Activated CD8-positive, alpha-beta T cell treated with anti-CD3 and anti-CD28 coated beads for 36 hours (primary cell): ENCODE results near the gene MTFP1. TPM values are rescaled to one million over a fixed set of nuclear protein-coding genes. Genes with fewer than 3 reads are reported as not detected.

ENCODE experiments used
- ATAC-seq: fragments of 200-7000 bp; cut with Tn5 transposase; one replicate; pipeline ENCODE4 v1.10.0; 2021; ENCODE audit warnings: mild to moderate bottlenecking, moderate library complexity
- CTCF ChIA-PET: fragments of 350-600 bp; sonication (Branson Sonifier 250); formaldehyde crosslinking; loops from one replicate; lab custom pipeline; 2021; ENCODE audit warnings: antibody characterized with exemption; lab: Charles Lee
- POLR2A ChIA-PET: fragments of 350-600 bp; sonication (Branson Sonifier 250); formaldehyde crosslinking; loops from one replicate; lab custom pipeline; 2021; ENCODE audit warnings: antibody characterized with exemption; lab: Charles Lee
- DNase-seq: peaks from one replicate; pipeline ENCODE4 v3.0.0-alpha.2; 2020
- H3K27ac Mint-ChIP-seq: one replicate; pipeline ENCODE4 v1.8.0; 2021; ENCODE audit warnings: mild to moderate bottlenecking, mixed read lengths
- H3K27me3 Mint-ChIP-seq: one replicate; pipeline ENCODE4 v1.8.0; 2021; ENCODE audit warnings: mixed read lengths
- H3K36me3 Mint-ChIP-seq: one replicate; pipeline ENCODE4 v1.8.0; 2021; ENCODE audit warnings: low read depth, mixed read lengths
- H3K4me1 Mint-ChIP-seq: one replicate; pipeline ENCODE4 v1.8.0; 2021; ENCODE audit warnings: low read depth, mixed read lengths
- H3K4me3 Mint-ChIP-seq: one replicate; pipeline ENCODE4 v1.8.0; 2021; ENCODE audit warnings: mild to moderate bottlenecking, moderate library complexity, mixed read lengths
- H3K9me3 Mint-ChIP-seq: one replicate; pipeline ENCODE4 v1.8.0; 2021; ENCODE audit warnings: mixed read lengths
- intact Hi-C: fragments of 100-400 bp; cut with micrococcal nuclease; formaldehyde crosslinking; loops from one replicate; pipeline ENCODE4 v1.10.0; 2022
- total RNA-seq, 2 experiments: library from RNA; stranded (reverse); gene quantifications; one replicate each; pipeline ENCODE4 v1.2.3, GENCODE V29; 2021
- TF ChIP-seq, protein P1 (sequence below): fragments of 200-600 bp; IDR thresholded peaks from one replicate; pipeline ENCODE4 v1.8.0; 2022; ENCODE audit warnings: antibody characterized with exemption, mild to moderate bottlenecking

MTFP1 gene
- total RNA-seq, 2 experiments from 2014 or later = 89.8 to 93.8 TPM

DNA sequence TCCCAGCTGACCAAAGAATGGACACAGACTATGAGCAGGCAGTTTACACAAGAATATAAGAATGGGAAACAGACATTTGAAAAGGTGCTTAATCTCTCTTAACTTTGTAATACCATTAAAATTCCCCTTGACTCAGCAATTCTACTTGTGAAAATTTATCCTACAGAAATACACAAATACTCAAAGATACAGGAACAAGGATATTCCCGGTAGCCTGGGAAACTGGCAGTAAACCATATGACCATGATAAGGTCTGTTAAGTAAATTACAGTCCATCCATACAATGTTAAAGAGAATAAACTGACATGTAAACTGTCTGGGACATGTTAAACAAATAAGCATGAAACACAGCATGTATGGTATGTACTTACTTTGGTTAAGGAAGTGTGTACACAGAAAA, 8.7 kb upstream of the MTFP1 start:
- intact Hi-C loops = no loop called here
- H3K4me1 Mint-ChIP-seq = peaks cover 51% of the 10 kb centered on the region
- DNase-seq (no peak), ATAC-seq (no peak)
- POLR2A ChIA-PET = interaction anchor here (1.2 kb wide), 1 partner anchor 25 kb away, joined by 3 read pairs; no protein-coding TSS in a partner anchor
- CTCF ChIA-PET = no interaction called here
- TF ChIP-seq, protein P1, sequence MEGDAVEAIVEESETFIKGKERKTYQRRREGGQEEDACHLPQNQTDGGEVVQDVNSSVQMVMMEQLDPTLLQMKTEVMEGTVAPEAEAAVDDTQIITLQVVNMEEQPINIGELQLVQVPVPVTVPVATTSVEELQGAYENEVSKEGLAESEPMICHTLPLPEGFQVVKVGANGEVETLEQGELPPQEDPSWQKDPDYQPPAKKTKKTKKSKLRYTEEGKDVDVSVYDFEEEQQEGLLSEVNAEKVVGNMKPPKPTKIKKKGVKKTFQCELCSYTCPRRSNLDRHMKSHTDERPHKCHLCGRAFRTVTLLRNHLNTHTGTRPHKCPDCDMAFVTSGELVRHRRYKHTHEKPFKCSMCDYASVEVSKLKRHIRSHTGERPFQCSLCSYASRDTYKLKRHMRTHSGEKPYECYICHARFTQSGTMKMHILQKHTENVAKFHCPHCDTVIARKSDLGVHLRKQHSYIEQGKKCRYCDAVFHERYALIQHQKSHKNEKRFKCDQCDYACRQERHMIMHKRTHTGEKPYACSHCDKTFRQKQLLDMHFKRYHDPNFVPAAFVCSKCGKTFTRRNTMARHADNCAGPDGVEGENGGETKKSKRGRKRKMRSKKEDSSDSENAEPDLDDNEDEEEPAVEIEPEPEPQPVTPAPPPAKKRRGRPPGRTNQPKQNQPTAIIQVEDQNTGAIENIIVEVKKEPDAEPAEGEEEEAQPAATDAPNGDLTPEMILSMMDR = no peak
- no peak overlapping the region for H3K27ac Mint-ChIP-seq
- H3K9me3 Mint-ChIP-seq = no peaks in the 10 kb centered on the region
- H3K36me3 Mint-ChIP-seq = peaks cover 71% of the 10 kb centered on the region
- H3K27me3 Mint-ChIP-seq = no peaks in the 10 kb centered on the region
- no peak overlapping the region for H3K4me3 Mint-ChIP-seq

DNA sequence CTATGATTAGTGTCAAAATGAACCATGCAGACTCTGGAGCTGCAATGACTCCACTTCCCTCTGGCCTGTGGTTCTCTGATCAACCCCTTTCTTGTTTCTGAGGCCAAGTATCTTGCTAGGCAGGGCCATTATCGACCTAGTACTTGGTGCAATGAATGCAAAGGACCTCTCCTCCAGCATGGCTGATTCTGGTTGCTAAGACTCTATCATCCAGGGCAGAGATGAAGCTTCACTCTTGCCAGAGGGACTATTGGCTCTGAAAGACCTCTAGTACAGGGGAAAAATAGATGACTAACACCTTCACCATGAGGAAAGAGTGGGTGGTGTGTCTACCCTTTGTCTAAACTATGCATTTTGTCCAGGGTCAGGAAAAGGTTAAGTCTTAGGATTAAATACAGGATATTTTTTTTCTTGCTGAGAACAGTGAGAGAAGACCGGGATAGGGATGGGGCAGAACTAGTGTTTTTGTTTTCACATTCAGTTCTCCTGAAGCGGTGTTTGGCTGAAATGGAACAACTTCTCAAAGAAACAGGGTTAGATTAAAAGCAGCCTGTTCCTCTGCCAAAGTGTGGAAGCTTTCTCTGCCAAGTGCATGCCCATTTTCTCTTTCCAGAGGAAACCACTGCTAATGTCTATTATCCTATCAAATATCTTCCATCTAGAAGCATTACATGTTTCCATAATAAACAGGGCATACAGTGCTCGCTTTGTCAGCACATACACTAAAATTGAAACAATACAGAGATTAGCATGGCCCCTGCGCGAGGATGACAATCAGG, 5.0 kb upstream of the MTFP1 start:
- CTCF ChIA-PET = interaction anchor here (1.2 to 9.0 kb wide), 4 partner anchors 14 to 132 kb away, joined by 5 to 138 read pairs (median 36); partner anchors contain the start of gene RNF215
- Mint-ChIP-seq H3K27ac (peak overlapping the region; percentile 84), H3K9me3 (no peaks in the 10 kb centered on the region), H3K36me3 (peaks cover 70% of the 10 kb centered on the region), H3K4me1 (peaks cover 37% of the 10 kb centered on the region), H3K4me3 (peak overlapping the region; percentile 54), H3K27me3 (no peaks in the 10 kb centered on the region)
- no peak for ATAC-seq
- POLR2A ChIA-PET = interaction anchor here (0.8 to 6.5 kb wide), 3 partner anchors 14 to 23 kb away, joined by 4 to 48 read pairs (median 5); partner anchors contain the start of gene SEC14L2
- intact Hi-C loops = no loop called here
- no peak for DNase-seq
- TF ChIP-seq, protein P1 = no peak

DNA sequence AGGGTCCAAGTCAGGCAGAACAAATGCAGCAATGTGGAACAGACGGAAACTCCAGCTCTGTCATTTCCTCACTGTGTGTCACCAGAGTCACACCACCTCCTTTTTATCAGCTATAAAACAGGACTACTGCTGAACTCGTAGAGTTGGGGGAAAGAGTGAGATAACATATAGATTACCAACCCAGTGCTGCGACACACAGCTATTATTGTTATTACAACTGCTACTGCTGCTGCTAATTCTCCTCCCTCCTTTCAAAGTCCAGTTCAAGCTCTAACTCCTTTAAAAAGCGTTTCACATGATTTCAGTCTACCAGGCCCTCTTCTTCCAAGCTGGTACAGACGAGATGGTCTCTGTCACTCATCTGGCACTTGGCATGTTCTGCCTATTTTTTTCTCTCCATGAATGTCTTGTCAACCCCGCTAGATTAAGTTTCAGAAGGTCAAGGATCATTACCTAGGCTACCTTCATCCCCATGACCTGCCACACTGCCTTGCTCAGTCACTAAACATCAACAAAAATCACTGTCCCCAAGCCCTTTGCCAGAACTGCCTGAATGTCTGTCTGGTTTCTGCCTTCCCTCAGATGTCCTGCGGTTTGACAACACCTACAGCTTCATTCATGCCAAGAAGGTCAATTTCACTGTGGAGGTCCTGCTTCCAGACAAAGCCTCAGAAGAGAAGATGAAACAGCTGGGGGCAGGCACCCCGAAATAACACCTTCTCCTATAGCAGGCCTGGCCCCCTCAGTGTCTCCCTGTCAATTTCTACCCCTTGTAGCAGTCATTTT, 3.7 kb upstream of the MTFP1 start:
- ChIA-PET CTCF (interaction anchor here (1.0 to 9.0 kb wide), 10 partner anchors 10 to 134 kb away, joined by 3 to 138 read pairs (median 7); partner anchors contain the start of genes CASTOR1, RNF215 and SEC14L2), POLR2A (interaction anchor here (1.0 to 6.5 kb wide), 6 partner anchors 8 to 133 kb away, joined by 5 to 78 read pairs (median 20); partner anchors contain the start of gene SEC14L2)
- Mint-ChIP-seq H3K36me3 (peaks cover 66% of the 10 kb centered on the region), H3K9me3 (no peaks in the 10 kb centered on the region), H3K27ac (peak overlapping the region; percentile 96), H3K4me3 (peak overlapping the region; percentile 93), H3K27me3 (no peaks in the 10 kb centered on the region), H3K4me1 (peaks cover 36% of the 10 kb centered on the region)
- TF ChIP-seq, protein P1 = no peak
- intact Hi-C loops = no loop called here
- ATAC-seq = no peak
- DNase-seq = no peak

DNA sequence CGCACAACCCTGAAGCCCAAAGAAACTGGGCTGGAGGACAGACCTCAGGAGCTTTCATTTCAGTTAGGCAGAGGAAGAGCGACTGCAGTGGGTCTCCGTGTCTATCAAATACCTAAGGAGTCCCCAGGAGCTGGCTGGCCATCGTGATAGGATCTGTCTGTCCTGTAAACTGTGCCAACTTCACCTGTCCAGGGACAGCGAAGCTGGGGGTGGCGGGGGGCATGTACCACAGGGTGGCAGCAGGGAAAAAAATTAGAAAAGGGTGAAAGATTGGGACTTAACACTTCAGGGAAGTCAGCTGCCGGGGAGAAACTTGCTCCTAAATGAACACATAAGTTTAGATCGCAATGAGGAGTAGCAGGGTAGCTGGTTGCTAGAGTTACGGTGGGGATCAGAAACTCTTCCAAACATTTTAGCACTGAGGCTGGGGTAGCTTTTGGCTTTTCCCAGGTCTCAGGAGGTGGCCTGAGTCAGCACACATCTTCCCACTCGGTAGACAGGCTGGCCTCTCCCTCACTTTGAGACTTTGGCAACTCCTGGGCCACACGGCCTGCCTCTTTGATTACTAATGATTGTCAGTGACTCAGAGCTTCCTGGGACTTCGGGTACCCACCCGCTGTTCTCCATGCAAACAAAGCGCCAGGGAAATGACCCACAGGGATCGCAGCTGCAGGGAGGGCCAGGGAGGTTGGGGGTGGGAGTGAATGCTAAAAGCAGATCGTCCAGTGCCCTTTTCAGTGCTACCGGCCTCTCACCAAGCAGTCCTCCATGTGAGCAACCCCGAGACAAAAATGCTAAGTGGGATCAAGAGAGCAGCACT, 2.9 kb upstream of the MTFP1 start:
- H3K36me3 Mint-ChIP-seq = peaks cover 69% of the 10 kb centered on the region
- intact Hi-C loops = no loop called here
- ATAC-seq = no peak

More for the DNA sequence above, 2.9 kb upstream of the MTFP1 start:
- Mint-ChIP-seq H3K27ac (peak overlapping the region; percentile 96), H3K27me3 (no peaks in the 10 kb centered on the region), H3K4me3 (peak overlapping the region; percentile 93), H3K9me3 (no peaks in the 10 kb centered on the region), H3K4me1 (peaks cover 42% of the 10 kb centered on the region)
- TF ChIP-seq, protein P1 = no peak
- DNase-seq = peak; percentile 67
- POLR2A ChIA-PET = interaction anchor here (0.8 to 6.5 kb wide), 9 partner anchors 9 to 162 kb away, joined by 3 to 78 read pairs (median 6); partner anchors contain the start of gene SEC14L2
- CTCF ChIA-PET = interaction anchor here (1.0 to 9.0 kb wide), 12 partner anchors 11 to 213 kb away, joined by 3 to 138 read pairs (median 6); partner anchors contain the start of genes CASTOR1, RNF215, SEC14L2 and SLC35E4
